Ectodermal cell (in vitro differentiated cells): Measurements from ENCODE around the gene GRM7.

Experiments used
- H3K27ac ChIP-seq: 2 replicates; pipeline ENCODE4 v1.7.0; 2013; ENCODE audit warnings: mild to moderate bottlenecking, low read depth, low read length; ENCODE audit not compliant: insufficient read depth, poor library complexity, severe bottlenecking
- H3K27me3 ChIP-seq: 2 replicates; pipeline ENCODE4 v1.7.0; 2013; ENCODE audit warnings: mild to moderate bottlenecking, low read length; ENCODE audit not compliant: insufficient read depth, control insufficient read depth, poor library complexity, severe bottlenecking
- H3K36me3 ChIP-seq: one replicate; pipeline ENCODE4 v1.7.0; 2013; ENCODE audit warnings: low read length; ENCODE audit not compliant: control insufficient read depth, insufficient read depth
- H3K4me1 ChIP-seq: one replicate; pipeline ENCODE4 v1.7.0; 2013; ENCODE audit warnings: low read length; ENCODE audit not compliant: control insufficient read depth, insufficient read depth
- H3K4me3 ChIP-seq: 2 replicates; pipeline ENCODE4 v1.7.0; 2013; ENCODE audit warnings: low read depth, low read length, control low read depth; ENCODE audit not compliant: insufficient read depth
- H3K9me3 ChIP-seq: 2 replicates; pipeline ENCODE4 v1.7.0; 2013; ENCODE audit warnings: mild to moderate bottlenecking, low read length, moderate library complexity; ENCODE audit not compliant: control insufficient read depth
- WGBS, 2 experiments: methylation state at CpG; one replicate each; pipeline ENCODE4 v1.1.7; 2013; ENCODE audit warnings: missing lambda C conversion rate in 2 of 2; 5-methylcytosine and 5-hydroxymethylcytosine counted together

GRM7 gene

DNA sequence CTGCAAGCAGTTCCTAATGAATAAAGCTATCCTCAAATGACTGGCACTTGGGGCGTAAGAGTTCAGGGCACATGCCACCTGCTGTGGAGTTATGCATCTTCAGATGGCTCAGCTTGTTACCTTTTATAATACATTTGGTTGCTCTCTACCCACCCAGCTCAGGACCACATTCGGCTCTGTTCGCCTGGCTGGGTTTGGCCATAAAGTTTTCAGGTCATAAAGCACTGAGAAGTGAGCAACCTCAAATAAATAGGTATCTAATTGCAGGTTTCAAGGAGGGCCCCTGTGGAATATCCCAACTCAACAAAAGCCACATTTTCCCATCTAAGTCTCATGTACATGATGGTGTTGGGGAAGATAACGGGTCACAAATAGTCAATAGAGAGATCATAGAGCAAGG is 727.3 kb downstream of the GRM7 start:
- WGBS, 2 experiments, result 89 to 93% methylated on average over 4 of the region's 4 CpGs
- no peaks in the 10 kb centered on the region for H3K9me3 ChIP-seq
- no peaks in the 10 kb centered on the region for H3K36me3 ChIP-seq
- no peaks in the 10 kb centered on the region for H3K4me1 ChIP-seq
- H3K27me3 ChIP-seq, result no peaks in the 10 kb centered on the region
- no peak overlapping the region for H3K27ac ChIP-seq
- no peak overlapping the region for H3K4me3 ChIP-seq

DNA sequence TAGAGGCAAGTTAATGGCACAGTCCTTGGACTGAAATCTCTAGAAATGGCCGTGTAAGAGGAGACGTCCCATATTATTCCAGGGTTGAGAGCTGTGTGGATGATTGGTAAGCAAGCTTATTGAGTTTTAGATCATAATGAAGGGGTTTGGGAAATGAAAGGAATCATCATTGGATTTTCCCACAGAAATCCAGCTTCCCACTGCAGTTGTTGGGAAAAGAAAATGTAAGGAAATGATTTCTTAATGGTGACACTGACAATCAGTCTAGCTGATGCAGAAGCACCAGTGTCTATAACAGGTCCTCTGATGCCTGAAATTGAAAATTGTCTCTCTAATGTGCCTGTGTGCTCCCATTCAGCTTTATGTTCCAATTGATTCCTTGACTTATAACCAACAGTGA is 728.6 kb downstream of the GRM7 start:
- Histone ChIP-seq H3K4me1 (no peaks in the 10 kb centered on the region), H3K27me3 (no peaks in the 10 kb centered on the region), H3K27ac (no peak overlapping the region), H3K9me3 (no peaks in the 10 kb centered on the region), H3K4me3 (no peak overlapping the region), H3K36me3 (no peaks in the 10 kb centered on the region)
- WGBS, 2 experiments, result 94 to 96% methylated on average over 2 of the region's 2 CpGs

DNA sequence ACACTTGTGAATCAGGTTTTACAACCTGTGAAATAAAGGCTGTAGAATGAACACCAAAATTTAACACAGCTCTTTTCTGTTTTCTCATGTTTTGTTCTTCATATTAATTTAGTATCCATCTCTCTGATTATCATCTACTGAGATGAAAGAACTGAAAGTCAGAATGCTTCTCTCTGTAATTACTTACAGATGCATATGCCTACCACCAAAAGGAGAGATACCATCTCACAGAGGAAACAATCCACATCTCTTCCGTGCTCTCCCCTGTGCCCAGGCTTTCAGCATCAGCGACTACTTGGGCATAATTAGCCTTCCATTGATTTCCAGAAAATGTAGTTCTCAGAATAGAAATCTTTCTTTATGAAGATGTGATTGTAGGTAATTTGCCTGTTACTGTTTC is 741.4 kb downstream of the GRM7 start:
- no peaks in the 10 kb centered on the region for H3K9me3 ChIP-seq
- no peaks in the 10 kb centered on the region for H3K27me3 ChIP-seq
- no peaks in the 10 kb centered on the region for H3K4me1 ChIP-seq
- no peak overlapping the region for H3K4me3 ChIP-seq
- WGBS, 2 experiments, result 88 to 97% methylated on average over 1 to 2 of the region's 2 CpGs
- H3K27ac ChIP-seq, result no peak overlapping the region
- no peaks in the 10 kb centered on the region for H3K36me3 ChIP-seq

DNA sequence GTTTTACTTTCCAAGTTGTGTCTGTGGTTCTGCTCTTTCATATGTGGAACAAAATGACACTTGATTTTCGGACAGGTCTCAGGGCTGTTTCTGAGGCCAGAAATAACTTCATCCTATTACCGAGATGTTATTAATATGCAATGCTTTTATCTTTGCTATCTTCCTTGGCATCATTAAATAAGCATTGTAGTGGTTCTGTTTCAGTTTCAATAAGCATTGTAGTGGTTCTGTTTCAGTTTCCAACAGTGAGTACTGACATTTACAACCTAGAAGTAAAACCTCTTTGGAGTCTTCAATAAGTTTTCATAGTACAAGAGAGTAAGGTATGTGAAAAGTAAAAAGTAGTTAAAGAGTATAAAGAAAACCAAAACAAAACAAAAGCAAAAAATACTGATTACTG is 746.2 kb downstream of the GRM7 start:
- no peaks in the 10 kb centered on the region for H3K36me3 ChIP-seq
- H3K4me3 ChIP-seq, result no peak overlapping the region
- no peak overlapping the region for H3K27ac ChIP-seq
- no peaks in the 10 kb centered on the region for H3K4me1 ChIP-seq
- H3K27me3 ChIP-seq, result no peaks in the 10 kb centered on the region
- 79 to 100% methylated on average over 2 of the region's 2 CpGs for WGBS, 2 experiments
- no peaks in the 10 kb centered on the region for H3K9me3 ChIP-seq

DNA sequence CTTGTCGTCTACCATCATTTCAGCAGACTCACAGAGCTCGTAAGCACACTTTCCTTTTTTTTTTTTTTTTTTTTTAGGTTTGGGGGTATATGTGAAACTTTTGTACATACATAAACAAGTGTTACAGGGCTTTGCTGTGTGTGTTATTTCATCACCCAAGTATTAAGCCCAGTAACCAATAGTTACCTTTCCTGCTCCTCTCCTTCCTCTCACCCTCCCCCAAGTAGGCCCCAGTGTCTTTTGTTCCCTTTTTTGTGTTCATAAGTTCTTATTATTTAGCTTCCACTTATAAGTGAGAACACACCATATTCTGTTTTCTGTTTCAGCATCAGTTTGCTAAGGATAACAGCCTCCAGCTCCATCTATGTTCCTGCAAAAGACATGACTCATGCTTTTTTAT is 746.8 kb downstream of the GRM7 start:
- H3K36me3 ChIP-seq, result no peaks in the 10 kb centered on the region
- WGBS, 2 experiments, result 83% methylated on average over 1 of the region's 2 CpGs; no CpG with 5 or more reads in 1 of the 2 experiments

DNA sequence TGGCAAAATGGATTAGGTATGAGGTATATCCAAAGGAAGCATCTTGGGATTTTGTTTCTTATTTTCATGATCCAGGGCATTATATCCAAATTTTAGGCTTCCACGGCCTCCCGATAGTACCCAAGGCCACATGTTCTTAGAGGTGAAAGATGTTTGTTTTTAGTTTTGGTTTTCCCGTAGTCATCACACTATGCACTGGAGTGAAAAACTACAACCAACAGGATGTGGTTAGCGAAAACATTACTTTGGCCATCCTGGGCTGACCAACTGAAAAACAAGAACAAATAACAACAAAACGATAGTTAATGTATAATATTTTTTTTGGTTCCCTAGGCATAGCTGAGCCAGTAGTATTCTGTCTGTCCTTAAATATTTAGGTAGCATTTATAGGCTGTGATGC is 749.7 kb downstream of the GRM7 start:
- H3K4me1 ChIP-seq, result no peaks in the 10 kb centered on the region
- H3K9me3 ChIP-seq, result no peaks in the 10 kb centered on the region
- WGBS, 2 experiments, result 92 to 97% methylated on average over 4 to 5 of the region's 5 CpGs
- no peaks in the 10 kb centered on the region for H3K27me3 ChIP-seq
- no peaks in the 10 kb centered on the region for H3K36me3 ChIP-seq
- H3K27ac ChIP-seq, result no peak overlapping the region
- no peak overlapping the region for H3K4me3 ChIP-seq

More for the DNA sequence above, 746.8 kb downstream of the GRM7 start:
- H3K27me3 ChIP-seq, result no peaks in the 10 kb centered on the region
- no peaks in the 10 kb centered on the region for H3K4me1 ChIP-seq
- H3K9me3 ChIP-seq, result no peaks in the 10 kb centered on the region
- H3K4me3 ChIP-seq, result no peak overlapping the region
- H3K27ac ChIP-seq, result no peak overlapping the region

DNA sequence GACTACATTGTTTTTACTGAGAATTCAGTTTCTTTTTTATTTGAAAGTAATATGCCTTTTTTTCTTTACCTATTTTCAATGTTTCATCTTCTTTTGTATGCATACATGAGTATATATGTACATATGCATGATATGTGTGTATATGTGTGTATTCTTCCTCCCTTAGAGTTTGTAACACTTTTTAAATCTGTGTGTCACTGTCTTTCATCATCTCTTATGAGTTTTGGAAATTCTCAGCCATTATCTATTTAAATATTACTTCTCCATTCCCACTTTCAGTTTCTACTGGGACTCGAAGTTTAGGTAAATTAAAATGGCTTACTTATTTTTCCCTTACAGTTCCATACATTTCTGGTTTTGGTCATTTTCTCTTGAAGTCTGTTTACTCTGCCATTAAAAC is 754.1 kb downstream of the GRM7 start:
- no peak overlapping the region for H3K27ac ChIP-seq
- H3K9me3 ChIP-seq, result no peaks in the 10 kb centered on the region
- H3K36me3 ChIP-seq, result no peaks in the 10 kb centered on the region
- no peaks in the 10 kb centered on the region for H3K27me3 ChIP-seq
- H3K4me3 ChIP-seq, result no peak overlapping the region
- 83 to 85% methylated on average over 1 of the region's 1 CpG for WGBS, 2 experiments
- H3K4me1 ChIP-seq, result no peaks in the 10 kb centered on the region

DNA sequence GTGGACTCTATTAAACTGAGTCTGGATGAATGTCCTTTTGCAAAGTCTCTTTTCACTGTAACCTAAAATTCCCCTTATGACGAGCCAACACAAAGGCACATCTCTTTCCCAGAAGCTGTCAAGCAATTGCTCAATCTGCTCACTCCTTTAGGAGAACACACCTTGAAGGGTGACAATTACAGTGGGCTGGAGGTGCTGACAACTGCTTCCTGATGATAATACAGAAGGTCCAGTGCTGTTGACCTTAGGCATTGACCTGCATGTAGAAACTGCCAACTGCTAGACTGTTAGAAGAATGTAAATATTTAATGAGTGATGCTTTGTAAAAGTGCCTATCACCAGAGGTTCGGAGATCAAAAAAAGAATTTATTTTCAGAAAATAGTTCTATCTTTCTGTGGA is 757.7 kb downstream of the GRM7 start:
- Histone ChIP-seq H3K27me3 (no peaks in the 10 kb centered on the region), H3K27ac (no peak overlapping the region), H3K36me3 (no peaks in the 10 kb centered on the region), H3K9me3 (no peaks in the 10 kb centered on the region), H3K4me1 (no peaks in the 10 kb centered on the region), H3K4me3 (no peak overlapping the region)
- WGBS, 2 experiments, result 93 to 97% methylated on average over 2 of the region's 2 CpGs

DNA sequence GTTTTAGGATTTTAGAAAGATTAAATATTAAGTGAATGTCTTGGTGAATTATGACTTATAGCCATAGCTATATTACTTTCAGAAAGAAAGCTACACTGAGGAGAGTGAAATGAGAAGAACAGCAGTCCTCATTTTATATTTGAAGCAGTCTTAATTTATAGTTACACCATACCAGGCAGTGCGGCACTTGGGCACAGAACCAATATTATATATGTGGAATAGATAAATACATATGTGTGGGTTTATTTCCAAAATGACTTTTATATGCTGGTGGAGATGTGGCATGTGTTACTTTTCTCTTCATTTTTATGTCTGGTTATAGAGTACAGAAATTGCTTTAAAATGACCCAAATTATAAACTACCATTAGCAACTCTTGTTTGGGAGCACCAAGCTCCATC is 759.5 kb downstream of the GRM7 start:
- H3K9me3 ChIP-seq, result no peaks in the 10 kb centered on the region
- no peaks in the 10 kb centered on the region for H3K36me3 ChIP-seq
- WGBS, 2 experiments, result 80 to 100% methylated on average over 1 of the region's 1 CpG
- H3K27me3 ChIP-seq, result no peaks in the 10 kb centered on the region
- no peaks in the 10 kb centered on the region for H3K4me1 ChIP-seq
- H3K4me3 ChIP-seq, result no peak overlapping the region
- H3K27ac ChIP-seq, result no peak overlapping the region

DNA sequence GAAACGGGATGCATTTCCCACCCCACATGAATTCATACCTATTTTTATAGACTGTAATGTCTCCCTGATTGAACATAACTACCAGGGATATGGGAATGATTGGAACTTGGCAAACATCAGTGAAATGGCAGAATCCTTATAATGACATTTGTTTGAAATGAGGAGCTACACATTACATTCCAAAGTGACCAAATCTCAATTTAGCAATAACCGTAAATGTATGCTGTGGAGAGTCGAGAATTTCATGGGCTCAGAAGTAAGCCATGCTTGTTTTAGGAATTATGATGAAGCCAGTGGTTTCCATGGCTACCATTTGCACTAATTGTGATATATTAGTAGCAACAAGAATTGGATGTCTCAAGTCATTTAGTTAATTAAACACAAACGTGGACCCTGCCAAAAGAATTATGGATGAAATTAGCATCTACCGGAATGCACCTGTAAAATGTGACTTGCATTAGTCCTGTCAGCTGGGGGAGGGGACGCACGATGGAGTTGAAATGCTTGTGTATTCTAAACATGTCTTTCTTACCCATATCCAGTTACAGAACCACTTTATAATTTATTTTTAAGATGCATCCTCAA is 760.2 kb downstream of the GRM7 start:
- no peak overlapping the region for H3K27ac ChIP-seq

DNA sequence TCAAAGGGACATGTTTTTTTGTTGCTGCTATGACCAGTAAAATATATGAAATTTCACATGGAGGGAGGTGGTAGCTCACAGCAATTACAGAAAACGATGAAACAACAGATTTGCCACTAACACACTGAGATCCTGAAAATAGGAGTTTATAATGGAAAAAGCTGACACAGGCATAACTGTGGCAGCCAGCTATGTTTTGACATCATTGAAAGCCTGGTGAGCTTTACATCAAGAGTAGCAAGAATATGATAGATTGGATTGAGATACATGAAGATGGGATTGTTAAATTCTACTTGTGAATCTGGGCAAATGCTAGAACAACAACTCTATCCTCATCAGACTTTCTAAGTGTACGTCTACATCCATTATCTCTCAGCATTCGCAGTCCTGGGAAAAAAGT is 760.7 kb downstream of the GRM7 start:
- WGBS, 2 experiments, result 75 to 82% methylated on average over 3 of the region's 3 CpGs
- no peaks in the 10 kb centered on the region for H3K36me3 ChIP-seq
- H3K27ac ChIP-seq, result no peak overlapping the region
- no peaks in the 10 kb centered on the region for H3K9me3 ChIP-seq
- no peaks in the 10 kb centered on the region for H3K4me1 ChIP-seq
- no peaks in the 10 kb centered on the region for H3K27me3 ChIP-seq
- H3K4me3 ChIP-seq, result no peak overlapping the region

More for the DNA sequence above, 760.2 kb downstream of the GRM7 start:
- Histone ChIP-seq H3K4me1 (no peaks in the 10 kb centered on the region), H3K4me3 (no peak overlapping the region), H3K9me3 (no peaks in the 10 kb centered on the region), H3K36me3 (no peaks in the 10 kb centered on the region), H3K27me3 (no peaks in the 10 kb centered on the region)
- WGBS, 2 experiments, result 93 to 95% methylated on average over 4 to 7 of the region's 7 CpGs
